Endodermal cell (in vitro differentiated cells): ENCODE data around the gene LGR6. TPM values are rescaled to one million over a fixed set of nuclear protein-coding genes. Genes with fewer than 3 reads are reported as not detected.

Experiments
- DNase-seq: peaks from one replicate; pipeline ENCODE4 v3.0.0-alpha.2; 2017
- H3K27ac ChIP-seq: 2 replicates; pipeline ENCODE4 v1.5.1; 2013; ENCODE audit warnings: mild to moderate bottlenecking, low read depth, low read length, moderate library complexity
- H3K27me3 ChIP-seq: 2 replicates; pipeline ENCODE4 v1.6.1; 2013; ENCODE audit warnings: mild to moderate bottlenecking, low read length, moderate library complexity; ENCODE audit not compliant: insufficient read depth, control insufficient read depth, poor library complexity, severe bottlenecking
- H3K36me3 ChIP-seq: 2 replicates; pipeline ENCODE4 v1.7.0; 2013; ENCODE audit warnings: mild to moderate bottlenecking, low read length, moderate library complexity; ENCODE audit not compliant: control insufficient read depth, insufficient read depth
- H3K4me1 ChIP-seq: one replicate; pipeline ENCODE4 v1.7.0; 2013; ENCODE audit warnings: low read length; ENCODE audit not compliant: control insufficient read depth, insufficient read depth
- H3K4me3 ChIP-seq: 2 replicates; pipeline ENCODE4 v1.5.1; 2013; ENCODE audit warnings: mild to moderate bottlenecking, low read length, moderate library complexity
- H3K9ac ChIP-seq: 2 replicates; pipeline ENCODE4 v1.6.1; 2013; ENCODE audit warnings: mild to moderate bottlenecking, low read length, moderate library complexity; ENCODE audit not compliant: poor library complexity, severe bottlenecking; ENCODE audit errors: extremely low read depth
- H3K9me3 ChIP-seq: 2 replicates; pipeline ENCODE4 v1.6.1; 2013; ENCODE audit warnings: mild to moderate bottlenecking, low read length, moderate library complexity; ENCODE audit not compliant: control insufficient read depth
- H3K27ac Mint-ChIP-seq: 2 replicates; pipeline ENCODE4 v1.8.0; 2020; ENCODE audit warnings: mixed read lengths
- H3K27me3 Mint-ChIP-seq: 2 replicates; pipeline ENCODE4 v1.8.0; 2021; ENCODE audit warnings: mild to moderate bottlenecking, mixed read lengths; ENCODE audit not compliant: insufficient read depth
- H3K36me3 Mint-ChIP-seq: 2 replicates; pipeline ENCODE4 v1.8.0; 2020; ENCODE audit warnings: low read depth, mixed read lengths
- H3K4me1 Mint-ChIP-seq: 2 replicates; pipeline ENCODE4 v1.8.0; 2020; ENCODE audit warnings: mixed read lengths
- H3K4me3 Mint-ChIP-seq: 2 replicates; pipeline ENCODE4 v1.8.0; 2020; ENCODE audit warnings: mild to moderate bottlenecking, moderate library complexity, mixed read lengths
- H3K9me3 Mint-ChIP-seq: 2 replicates; pipeline ENCODE4 v1.8.0; 2020; ENCODE audit warnings: mild to moderate bottlenecking, mixed read lengths
- CTCF ChIP-seq: fragments of 200-600 bp; sonication (generic); conservative IDR thresholded peaks from 2 replicates; pipeline ENCODE4 v1.5.0; 2021; ENCODE audit warnings: antibody characterized with exemption, mild to moderate bottlenecking
- WGBS, 2 experiments: methylation state at CpG; one replicate each; pipeline versions ENCODE4 v1.1.5 to v1.1.7; 2013; ENCODE audit warnings: missing lambda C conversion rate in 2 of 2, mixed read lengths in 1 of 2; ENCODE audit not compliant: insufficient coverage in 1 of 2, insufficient read length in 1 of 2; 5-methylcytosine and 5-hydroxymethylcytosine counted together
- total RNA-seq, 2 donors: library from RNA; stranded (reverse); fragmentation: NEBNext Ultra II Directional in 1 of 2; extraction: Animal tissue kit (Norgen Biotek cat#: 25700) in 1 of 2; gene quantifications; 2 replicates in 1 of 2; 3 replicates in 1 of 2; pipeline ENCODE4 v1.2.1, GENCODE V29; 2021

The LGR6 gene
- total RNA-seq, 2 donors from 2014 or later = 0.73 to 1.5 TPM

GRCh38 chr1:202240956-202241355 is 47.4 kb downstream of the LGR6 start:
- H3K9me3 ChIP-seq = no peaks in the 10 kb centered on the region
- peak; percentile 10 for DNase-seq
- no peaks in the 10 kb centered on the region for H3K27me3 ChIP-seq
- 93 to 100% methylated on average over 2 to 4 of the region's 4 CpGs for WGBS, 2 experiments
- Mint-ChIP-seq H3K4me1 (peaks cover 20% of the 10 kb centered on the region), H3K9me3 (no peaks in the 10 kb centered on the region), H3K4me3 (no peak overlapping the region), H3K36me3 (no peaks in the 10 kb centered on the region), H3K27me3 (no peaks in the 10 kb centered on the region), H3K27ac (no peak overlapping the region)
- no peak overlapping the region for H3K27ac ChIP-seq
- H3K9ac ChIP-seq = no peak overlapping the region
- no peak overlapping the region for H3K4me3 ChIP-seq
- H3K36me3 ChIP-seq = no peaks in the 10 kb centered on the region
- H3K4me1 ChIP-seq = peaks cover 6% of the 10 kb centered on the region
- no peak for TF ChIP-seq CTCF

DNA sequence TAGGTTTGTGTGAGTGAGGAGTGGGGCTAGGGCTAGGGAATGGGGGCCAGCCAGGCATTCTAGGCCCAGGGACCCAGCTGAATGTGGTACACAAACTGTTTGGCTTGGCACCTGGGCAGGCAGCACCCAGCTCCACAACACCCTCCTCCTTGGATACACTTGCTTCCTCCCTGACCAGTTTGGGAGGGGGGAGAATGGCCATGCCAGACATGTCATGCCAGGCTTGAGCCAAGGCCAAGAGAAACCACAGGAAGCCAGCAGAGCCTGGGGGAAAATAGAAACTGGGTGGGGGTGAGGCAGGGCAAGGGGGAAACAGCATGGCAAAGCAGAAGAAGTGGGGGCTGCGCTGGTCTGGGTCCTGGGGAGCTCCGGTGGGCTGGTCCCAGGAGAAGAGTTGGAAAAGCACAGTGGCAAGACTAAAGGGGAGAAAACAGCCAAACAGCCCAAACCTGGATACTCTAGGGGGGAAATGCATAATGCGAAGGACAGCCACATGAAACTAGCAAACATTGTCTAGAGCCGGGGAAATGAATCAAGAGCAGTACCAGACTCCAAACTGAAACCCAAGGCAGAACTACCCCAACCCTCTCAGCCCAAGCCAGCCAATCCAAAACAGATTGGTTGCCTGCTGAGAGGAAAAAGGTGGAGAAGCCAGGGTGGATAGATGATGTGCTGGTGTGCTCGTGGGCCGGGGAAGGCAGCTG is 47.9 kb downstream of the LGR6 start:
- Mint-ChIP-seq H3K9me3 (no peaks in the 10 kb centered on the region), H3K4me1 (peaks cover 14% of the 10 kb centered on the region), H3K27ac (no peak overlapping the region), H3K4me3 (no peak overlapping the region), H3K27me3 (no peaks in the 10 kb centered on the region), H3K36me3 (no peaks in the 10 kb centered on the region)
- Histone ChIP-seq H3K4me1 (peaks cover under 1% of the 10 kb centered on the region), H3K9ac (no peak overlapping the region), H3K27me3 (no peaks in the 10 kb centered on the region), H3K9me3 (no peaks in the 10 kb centered on the region), H3K27ac (no peak overlapping the region), H3K4me3 (no peak overlapping the region), H3K36me3 (no peaks in the 10 kb centered on the region)
- peak; percentile 36 for DNase-seq
- no peak for TF ChIP-seq CTCF
- 93 to 94% methylated on average over 3 to 6 of the region's 6 CpGs for WGBS, 2 experiments

DNA sequence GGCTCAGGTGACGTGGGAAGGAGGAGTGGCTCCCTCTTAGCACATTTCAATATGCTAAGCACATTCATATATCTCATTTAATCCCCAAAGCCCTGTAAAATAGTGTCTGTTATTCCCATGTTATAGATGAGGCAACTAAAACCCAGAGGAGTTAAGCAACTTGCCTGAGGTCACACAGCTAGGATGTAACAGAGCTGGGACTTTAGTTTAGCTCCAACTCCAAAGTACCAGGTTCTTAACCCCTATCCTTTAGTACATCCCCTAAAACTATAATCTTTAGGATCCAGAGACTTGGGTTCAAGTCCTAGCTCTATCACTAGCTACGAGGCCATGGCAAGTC is 48.5 kb downstream of the LGR6 start:
- no peak for DNase-seq
- Histone ChIP-seq H3K9me3 (no peaks in the 10 kb centered on the region), H3K4me3 (no peak overlapping the region), H3K36me3 (no peaks in the 10 kb centered on the region), H3K27ac (no peak overlapping the region), H3K9ac (no peak overlapping the region), H3K27me3 (no peaks in the 10 kb centered on the region), H3K4me1 (no peaks in the 10 kb centered on the region)
- no peak overlapping the region for H3K4me3 Mint-ChIP-seq
- no peak overlapping the region for H3K27ac Mint-ChIP-seq
- H3K36me3 Mint-ChIP-seq = no peaks in the 10 kb centered on the region
- 96 to 100% methylated on average over 1 to 2 of the region's 2 CpGs for WGBS, 2 experiments
- H3K27me3 Mint-ChIP-seq = no peaks in the 10 kb centered on the region
- H3K9me3 Mint-ChIP-seq = no peaks in the 10 kb centered on the region
- peaks cover 11% of the 10 kb centered on the region for H3K4me1 Mint-ChIP-seq
- TF ChIP-seq CTCF = no peak
